A549 treated with Hydrocortisone at 1 μM for 4 hours (cell line): Measurements from ENCODE around the gene TWSG1. TPM values are rescaled to one million over a fixed set of nuclear protein-coding genes. Genes with fewer than 3 reads are reported as not detected.

Experiments
- total RNA-seq: library from RNA; stranded (reverse); fragments of 200-300 nt; extraction: Qiagen RNA extraction; gene quantifications from 5 replicates; pipeline ENCODE4 v1.2.3, GENCODE V29; 2022

TWSG1 gene
- 12.6 to 18.3 TPM (median 17.3 TPM) in 5 replicates for total RNA-seq

GRCh38 chr18:9334329-9334972 is at the start of gene TWSG1:
TSS of gene TWSG1 (plus strand) at chr18:9334773. CDS start at chr18:9337230, 2,457 bp downstream.

Other genes with a start within 250 kb of the TWSG1 start
- 121 to 130 TPM (median 127 TPM) in 5 replicates for gene NDUFV2, start 232.1 kb upstream of the TWSG1 start, total RNA-seq
- 2.7 to 4.8 TPM (median 4.4 TPM) in 5 replicates for gene ANKRD12, start 198.0 kb upstream of the TWSG1 start, total RNA-seq
- 25.1 to 31.0 TPM (median 29.6 TPM) in 5 replicates for gene RALBP1, start 140.7 kb downstream of the TWSG1 start, total RNA-seq